Endothelial cell of umbilical vein (primary cell): Measurements from ENCODE around the gene MUC13. TPM values are rescaled to one million over a fixed set of nuclear protein-coding genes. Genes with fewer than 3 reads are reported as not detected.

Experiments used
- BruUV-seq: library from RNA; stranded (reverse); fragments of 400-500 nt; replicated peaks from 2 replicates; lab custom pipeline; 2021; lab: Mats Ljungman, UMichigan
- CTCF ChIA-PET: fragments of 300-600, 350-600 bp; sonication (Branson Sonifier 250); formaldehyde crosslinking; loops from one replicate; lab custom pipeline; 2021; ENCODE audit warnings: antibody characterized with exemption, inconsistent platforms; lab: Charles Lee
- POLR2A ChIA-PET: fragments of 300-600, 350-600 bp; sonication (Branson Sonifier 250); formaldehyde crosslinking; loops from one replicate; lab custom pipeline; 2021; ENCODE audit warnings: antibody characterized with exemption, inconsistent platforms; lab: Charles Lee
- DNase-seq: peaks from one replicate; pipeline ENCODE4 v3.0.0-alpha.2; 2011; ENCODE audit warnings: low read depth, low spot score
- FAIRE-seq: peaks from 2 replicates; lab custom pipeline; 2011; peaks lifted over from hg19 to GRCh38; lab: Jason Lieb, UNC
- H2AFZ ChIP-seq: 2 replicates; pipeline ENCODE4 v1.6.0; 2012; ENCODE audit warnings: low read depth, low read length, control low read depth, inconsistent platforms
- H3K27ac ChIP-seq: 2 replicates; pipeline ENCODE4 v1.5.1; 2011; ENCODE audit warnings: low read depth, mild to moderate bottlenecking, control low read depth, low read length, moderate library complexity; ENCODE audit not compliant: insufficient read depth
- H3K27me3 ChIP-seq, 2 experiments: 2 replicates each; pipeline versions ENCODE4 v1.6.0 to v1.6.1; 2011; ENCODE audit warnings: low read length in 2 of 2, mixed read lengths in 1 of 2; ENCODE audit not compliant: control insufficient read depth in 2 of 2, insufficient read depth in 2 of 2
- H3K36me3 ChIP-seq, 2 experiments: 2 replicates in 1 of 2; 3 replicates in 1 of 2; pipeline ENCODE4 v1.5.1; 2011; ENCODE audit warnings: low read length in 2 of 2, mild to moderate bottlenecking in 1 of 2, moderate library complexity in 1 of 2; ENCODE audit not compliant: control insufficient read depth in 2 of 2, insufficient read depth in 2 of 2; ENCODE audit errors: extremely low read depth in 1 of 2
- H3K4me1 ChIP-seq: 3 replicates; pipeline ENCODE4 v1.5.1; 2011; ENCODE audit warnings: mild to moderate bottlenecking, low read length; ENCODE audit not compliant: control insufficient read depth, insufficient read depth; ENCODE audit errors: extremely low read depth
- H3K4me2 ChIP-seq: 2 replicates; pipeline ENCODE4 v1.6.1; 2011; ENCODE audit warnings: low read length, control low read depth, mixed read lengths; ENCODE audit not compliant: insufficient read depth
- H3K4me3 ChIP-seq, 3 experiments: fragments of 200-600 bp in 1 of 3; sonication (generic), shearing (Covaris generic) in 1 of 3; replicated peaks in 1 of 3; 2 replicates each; pipeline ENCODE4 v1.5.1; 2011 to 2016; ENCODE audit warnings: control low read depth in 3 of 3, low read length in 3 of 3, mild to moderate bottlenecking in 2 of 3, inconsistent platforms in 1 of 3, low read depth in 1 of 3, moderate library complexity in 1 of 3; ENCODE audit not compliant: insufficient read depth in 1 of 3
- H3K79me2 ChIP-seq: 2 replicates; pipeline ENCODE4 v1.6.0; 2012; ENCODE audit warnings: low read length, inconsistent platforms; ENCODE audit not compliant: control insufficient read depth, insufficient read depth
- H3K9ac ChIP-seq: replicated peaks from 2 replicates; pipeline ENCODE3; 2011; ENCODE audit warnings: low read length, control low read depth; ENCODE audit not compliant: insufficient read depth; ENCODE audit errors: extremely low read depth
- H3K9me1 ChIP-seq: replicated peaks from 3 replicates; pipeline ENCODE4 v1.6.0; 2011; ENCODE audit warnings: mild to moderate bottlenecking, low read length; ENCODE audit not compliant: control insufficient read depth, insufficient read depth; ENCODE audit errors: extremely low read depth
- H3K9me3 ChIP-seq: replicated peaks from 2 replicates; pipeline ENCODE4 v1.5.1; 2012; ENCODE audit warnings: low read length, inconsistent platforms; ENCODE audit not compliant: control insufficient read depth, insufficient read depth
- H4K20me1 ChIP-seq: replicated peaks from 2 replicates; pipeline ENCODE3; 2011; ENCODE audit warnings: mild to moderate bottlenecking, low read length; ENCODE audit not compliant: control insufficient read depth, insufficient read depth; ENCODE audit errors: extremely low read depth
- CTCF ChIP-seq, 2 donors: IDR thresholded peaks; 1 replicate in 1 of 2; 2 replicates in 1 of 2; pipeline ENCODE4 v1.5.1; 2011; ENCODE audit warnings: low read length in 2 of 2, mild to moderate bottlenecking in 2 of 2, moderate library complexity in 2 of 2, control low read depth in 1 of 2, inconsistent platforms in 1 of 2, low read depth in 1 of 2; ENCODE audit not compliant: insufficient read depth in 1 of 2; ENCODE audit errors: extremely low read depth in 1 of 2
- EZH2 ChIP-seq: IDR thresholded peaks from 2 replicates; pipeline ENCODE4 v1.6.1; 2012; ENCODE audit warnings: borderline replicate concordance, low read depth, mild to moderate bottlenecking, moderate library complexity, low read length, inconsistent platforms; ENCODE audit not compliant: severe bottlenecking
- FOS ChIP-seq: IDR thresholded peaks from 2 replicates; pipeline ENCODE4 v1.6.1; 2011; ENCODE audit warnings: mild to moderate bottlenecking, low read length, moderate library complexity, borderline replicate concordance; ENCODE audit not compliant: insufficient read depth
- GATA2 ChIP-seq: IDR thresholded peaks from 2 replicates; pipeline ENCODE4 v1.7.0; 2011; ENCODE audit warnings: low read depth, mild to moderate bottlenecking, moderate library complexity, mixed read lengths, low read length; ENCODE audit not compliant: insufficient read length, insufficient read depth
- JUN ChIP-seq: IDR thresholded peaks from 2 replicates; pipeline ENCODE4 v1.6.1; 2011; ENCODE audit warnings: borderline replicate concordance, low read depth; ENCODE audit not compliant: insufficient read length, insufficient read depth
- POLR2A ChIP-seq: IDR thresholded peaks from 2 replicates; pipeline ENCODE4 v1.6.1; 2012; ENCODE audit warnings: low read depth, mild to moderate bottlenecking, control low read depth, low read length
- POLR2AphosphoS5 ChIP-seq: IDR thresholded peaks from 2 replicates; pipeline ENCODE4 v1.6.1; 2012; ENCODE audit warnings: low read depth, mild to moderate bottlenecking, control low read depth, low read length, moderate library complexity; ENCODE audit not compliant: insufficient read depth
- dilution Hi-C: fragments of 300-500 bp; cut with MboI; formaldehyde crosslinking; loops from one replicate; pipeline ENCODE4 v1.15.0; 2019; ENCODE audit warnings: low sequenced_read_pairs; ENCODE audit not compliant: extremely low pct_ligation_motif_present
- intact Hi-C: fragments of 100-400 bp; cut with micrococcal nuclease; formaldehyde crosslinking; loops from one replicate; pipeline ENCODE4 v1.10.0; 2022
- polyA plus RNA-seq, 4 experiments: library from polyadenylated mRNA; depleted of rRNA in 3 of 4; stranded (reverse) in 3 of 4; unstranded in 1 of 4; fragments of >200 nt; gene quantifications; 2 replicates each; pipeline versions ENCODE4 v1.2.1 to v1.2.3, GENCODE V29; 2011 to 2012; ENCODE audit warnings: missing spikeins in 1 of 4
- total RNA-seq: library from RNA; stranded (reverse); gene quantifications from 2 replicates; pipeline ENCODE4 v1.2.3, GENCODE V29; 2021
- TF ChIP-seq, protein P1 (sequence below): IDR thresholded peaks from 2 replicates; pipeline ENCODE4 v1.6.1; 2011; ENCODE audit not compliant: insufficient read depth, insufficient read length

The MUC13 gene
- total and polyA plus RNA-seq, 2 donors (not counting 3 experiments of a cell fraction or from before 2014, with no cell fraction given) = not detected

GRCh38 chr3:124941771-124942170, 7.2 kb upstream of the MUC13 start:
- H3K36me3 ChIP-seq = no peaks in the 10 kb centered on the region
- H3K4me1 ChIP-seq = no peaks in the 10 kb centered on the region
- no peak overlapping the region for H3K4me2 ChIP-seq
- H3K27ac ChIP-seq = no peak overlapping the region
- no peaks in the 10 kb centered on the region for H3K79me2 ChIP-seq
- POLR2A ChIA-PET = no interaction called here
- no peaks in the 10 kb centered on the region for H3K9me1 ChIP-seq
- intact Hi-C loops (no loop called here), dilution Hi-C loops (no loop called here)
- TF ChIP-seq JUN (no peak), FOS (no peak), EZH2 (no peak), POLR2AphosphoS5 (no peak), GATA2 (no peak), POLR2A (no peak), CTCF (IDR thresholded peaks at IDR 0.05; ENCODE audit: extremely low read depth in 1 of 2, insufficient read depth in 1 of 2, low read depth in 1 of 2, low read length in 2 of 2) (no peak)
- TF ChIP-seq, protein P1, sequence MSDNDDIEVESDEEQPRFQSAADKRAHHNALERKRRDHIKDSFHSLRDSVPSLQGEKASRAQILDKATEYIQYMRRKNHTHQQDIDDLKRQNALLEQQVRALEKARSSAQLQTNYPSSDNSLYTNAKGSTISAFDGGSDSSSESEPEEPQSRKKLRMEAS = no peak
- H3K9me3 ChIP-seq = no peaks in the 10 kb centered on the region
- no peak overlapping the region for H3K4me3 ChIP-seq
- BruUV-seq = no TSS peak
- peaks cover 1 to 2% of the 10 kb centered on the region in 2 experiments for H3K27me3 ChIP-seq
- no peak overlapping the region for H3K9ac ChIP-seq
- no peaks in the 10 kb centered on the region for H4K20me1 ChIP-seq
- FAIRE-seq (no peak), DNase-seq (no peak)
- H2AFZ ChIP-seq = no peak overlapping the region
- CTCF ChIA-PET = interaction anchor here (1.4 kb wide), 1 partner anchor 9 kb away, joined by 3 read pairs; no protein-coding TSS in a partner anchor
